NCI-H1417 (cell line): ENCODE data around the gene TSPAN32.

Experiments used
- DNase-seq, 3 experiments: peaks; one replicate each; lab custom pipeline; 2025; lab: John Stamatoyannopoulos, UW

Gene TSPAN32

GRCh38 chr11:2366276-2366675 lies 64.5 kb downstream of the TSPAN32 start:
- DNase-seq: no peak

GRCh38 chr11:2366733-2367132 lies 64.9 kb downstream of the TSPAN32 start:
- DNase-seq: no peak

- DNase-seq: no peak
Observed at GRCh38 chr11:2367266-2368160, 65.7 kb downstream of the TSPAN32 start.
